Measurements from ENCODE around the gene MYRF.

DNA sequence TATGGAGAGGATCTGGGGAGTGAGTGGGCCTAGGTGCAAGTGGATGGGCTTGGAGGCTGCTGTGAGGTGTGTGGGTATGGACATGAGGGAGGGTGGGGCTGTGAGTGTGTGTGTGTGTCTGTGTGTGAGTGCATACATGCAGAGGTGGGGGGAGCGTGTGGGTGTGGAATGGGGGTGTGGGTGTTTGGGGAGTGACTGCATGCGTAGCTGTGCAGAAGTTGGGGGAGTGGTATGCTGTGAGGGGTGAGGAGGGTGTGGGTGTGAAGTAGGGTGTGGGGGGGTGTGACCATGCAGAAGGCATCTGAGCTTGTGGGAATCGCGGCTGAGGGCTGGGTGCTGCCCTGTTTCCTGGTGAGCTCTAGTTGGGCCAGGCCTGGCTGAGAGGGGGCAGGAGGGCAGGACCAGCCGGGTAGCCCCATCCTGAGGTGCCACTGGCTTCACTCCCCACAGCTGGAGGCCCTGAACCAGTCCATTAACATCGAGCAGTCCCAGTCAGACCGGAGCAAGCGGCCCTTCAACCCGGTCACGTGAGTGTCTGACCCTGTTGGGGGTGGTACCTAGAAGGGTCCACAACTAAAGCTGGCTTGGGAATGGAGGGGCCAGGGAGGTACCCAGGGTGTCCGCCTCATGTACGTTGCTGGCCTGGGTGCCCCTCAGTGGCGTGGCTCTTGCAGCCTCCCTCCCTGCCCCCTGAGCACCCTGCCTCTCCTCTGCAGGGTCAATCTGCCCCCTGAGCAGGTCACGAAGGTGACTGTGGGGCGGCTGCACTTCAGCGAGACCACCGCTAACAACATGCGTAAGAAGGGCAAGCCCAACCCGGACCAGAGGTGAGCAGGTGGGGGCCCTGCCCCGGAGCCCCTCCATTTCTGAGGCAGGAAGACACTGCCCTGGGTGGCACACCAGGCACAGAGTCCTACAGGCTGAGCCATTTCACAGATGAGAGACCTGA, 23.4 kb downstream of the MYRF start:
- TF ChIP-seq NFRKB (IDR thresholded peaks at IDR 0.05; ENCODE audit: low read depth) (no peak), EHMT2 (IDR thresholded peaks at IDR 0.05) (no peak), SREBF2 (CRISPR knock-in tag; IDR thresholded peaks at IDR 0.05) (no peak), HDAC2 (IDR thresholded peaks at IDR 0.05) (no peak), HDAC8 (tag; IDR thresholded peaks at IDR 0.05) (no peak), TAF1 (IDR thresholded peaks at IDR 0.05; ENCODE audit: control insufficient read depth, extremely low read depth, insufficient read depth, low read length, severe bottlenecking) (no peak), ZNF507 (tag; conservative IDR thresholded peaks at IDR 0.05) (no peak), CBX8 (IDR thresholded peaks at IDR 0.05; ENCODE audit: borderline replicate concordance, extremely low read depth, low read depth, low read length, poor library complexity, severe bottlenecking) (no peak), ZNF274 (IDR thresholded peaks at IDR 0.05; ENCODE audit: borderline replicate concordance, low read depth, low read length) (no peak), SP2 (IDR thresholded peaks at IDR 0.05; ENCODE audit: extremely low read depth, low read depth, low read length, poor library complexity, severe bottlenecking) (no peak), POLR2AphosphoS5 (IDR thresholded peaks at IDR 0.05; ENCODE audit: control insufficient read depth, insufficient read depth, low read depth, low read length) (no peak)
- TF ChIP-seq, protein P1, sequence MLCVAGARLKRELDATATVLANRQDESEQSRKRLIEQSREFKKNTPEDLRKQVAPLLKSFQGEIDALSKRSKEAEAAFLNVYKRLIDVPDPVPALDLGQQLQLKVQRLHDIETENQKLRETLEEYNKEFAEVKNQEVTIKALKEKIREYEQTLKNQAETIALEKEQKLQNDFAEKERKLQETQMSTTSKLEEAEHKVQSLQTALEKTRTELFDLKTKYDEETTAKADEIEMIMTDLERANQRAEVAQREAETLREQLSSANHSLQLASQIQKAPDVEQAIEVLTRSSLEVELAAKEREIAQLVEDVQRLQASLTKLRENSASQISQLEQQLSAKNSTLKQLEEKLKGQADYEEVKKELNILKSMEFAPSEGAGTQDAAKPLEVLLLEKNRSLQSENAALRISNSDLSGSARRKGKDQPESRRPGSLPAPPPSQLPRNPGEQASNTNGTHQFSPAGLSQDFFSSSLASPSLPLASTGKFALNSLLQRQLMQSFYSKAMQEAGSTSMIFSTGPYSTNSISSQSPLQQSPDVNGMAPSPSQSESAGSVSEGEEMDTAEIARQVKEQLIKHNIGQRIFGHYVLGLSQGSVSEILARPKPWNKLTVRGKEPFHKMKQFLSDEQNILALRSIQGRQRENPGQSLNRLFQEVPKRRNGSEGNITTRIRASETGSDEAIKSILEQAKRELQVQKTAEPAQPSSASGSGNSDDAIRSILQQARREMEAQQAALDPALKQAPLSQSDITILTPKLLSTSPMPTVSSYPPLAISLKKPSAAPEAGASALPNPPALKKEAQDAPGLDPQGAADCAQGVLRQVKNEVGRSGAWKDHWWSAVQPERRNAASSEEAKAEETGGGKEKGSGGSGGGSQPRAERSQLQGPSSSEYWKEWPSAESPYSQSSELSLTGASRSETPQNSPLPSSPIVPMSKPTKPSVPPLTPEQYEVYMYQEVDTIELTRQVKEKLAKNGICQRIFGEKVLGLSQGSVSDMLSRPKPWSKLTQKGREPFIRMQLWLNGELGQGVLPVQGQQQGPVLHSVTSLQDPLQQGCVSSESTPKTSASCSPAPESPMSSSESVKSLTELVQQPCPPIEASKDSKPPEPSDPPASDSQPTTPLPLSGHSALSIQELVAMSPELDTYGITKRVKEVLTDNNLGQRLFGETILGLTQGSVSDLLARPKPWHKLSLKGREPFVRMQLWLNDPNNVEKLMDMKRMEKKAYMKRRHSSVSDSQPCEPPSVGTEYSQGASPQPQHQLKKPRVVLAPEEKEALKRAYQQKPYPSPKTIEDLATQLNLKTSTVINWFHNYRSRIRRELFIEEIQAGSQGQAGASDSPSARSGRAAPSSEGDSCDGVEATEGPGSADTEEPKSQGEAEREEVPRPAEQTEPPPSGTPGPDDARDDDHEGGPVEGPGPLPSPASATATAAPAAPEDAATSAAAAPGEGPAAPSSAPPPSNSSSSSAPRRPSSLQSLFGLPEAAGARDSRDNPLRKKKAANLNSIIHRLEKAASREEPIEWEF (CRISPR knock-in tag; IDR thresholded peaks at IDR 0.05) = no peak
- TF ChIP-seq, protein P2, sequence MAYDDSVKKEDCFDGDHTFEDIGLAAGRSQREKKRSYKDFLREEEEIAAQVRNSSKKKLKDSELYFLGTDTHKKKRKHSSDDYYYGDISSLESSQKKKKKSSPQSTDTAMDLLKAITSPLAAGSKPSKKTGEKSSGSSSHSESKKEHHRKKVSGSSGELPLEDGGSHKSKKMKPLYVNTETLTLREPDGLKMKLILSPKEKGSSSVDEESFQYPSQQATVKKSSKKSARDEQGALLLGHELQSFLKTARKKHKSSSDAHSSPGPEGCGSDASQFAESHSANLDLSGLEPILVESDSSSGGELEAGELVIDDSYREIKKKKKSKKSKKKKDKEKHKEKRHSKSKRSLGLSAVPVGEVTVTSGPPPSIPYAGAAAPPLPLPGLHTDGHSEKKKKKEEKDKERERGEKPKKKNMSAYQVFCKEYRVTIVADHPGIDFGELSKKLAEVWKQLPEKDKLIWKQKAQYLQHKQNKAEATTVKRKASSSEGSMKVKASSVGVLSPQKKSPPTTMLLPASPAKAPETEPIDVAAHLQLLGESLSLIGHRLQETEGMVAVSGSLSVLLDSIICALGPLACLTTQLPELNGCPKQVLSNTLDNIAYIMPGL (CRISPR knock-in tag; IDR thresholded peaks at IDR 0.05) = no peak
- TF ChIP-seq, protein P3, sequence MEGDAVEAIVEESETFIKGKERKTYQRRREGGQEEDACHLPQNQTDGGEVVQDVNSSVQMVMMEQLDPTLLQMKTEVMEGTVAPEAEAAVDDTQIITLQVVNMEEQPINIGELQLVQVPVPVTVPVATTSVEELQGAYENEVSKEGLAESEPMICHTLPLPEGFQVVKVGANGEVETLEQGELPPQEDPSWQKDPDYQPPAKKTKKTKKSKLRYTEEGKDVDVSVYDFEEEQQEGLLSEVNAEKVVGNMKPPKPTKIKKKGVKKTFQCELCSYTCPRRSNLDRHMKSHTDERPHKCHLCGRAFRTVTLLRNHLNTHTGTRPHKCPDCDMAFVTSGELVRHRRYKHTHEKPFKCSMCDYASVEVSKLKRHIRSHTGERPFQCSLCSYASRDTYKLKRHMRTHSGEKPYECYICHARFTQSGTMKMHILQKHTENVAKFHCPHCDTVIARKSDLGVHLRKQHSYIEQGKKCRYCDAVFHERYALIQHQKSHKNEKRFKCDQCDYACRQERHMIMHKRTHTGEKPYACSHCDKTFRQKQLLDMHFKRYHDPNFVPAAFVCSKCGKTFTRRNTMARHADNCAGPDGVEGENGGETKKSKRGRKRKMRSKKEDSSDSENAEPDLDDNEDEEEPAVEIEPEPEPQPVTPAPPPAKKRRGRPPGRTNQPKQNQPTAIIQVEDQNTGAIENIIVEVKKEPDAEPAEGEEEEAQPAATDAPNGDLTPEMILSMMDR (IDR thresholded peaks at IDR 0.05 in 2 of 3, conservative IDR thresholded peaks at IDR 0.05 in 1 of 3; ENCODE audit: insufficient read depth in 2 of 3, low read depth in 1 of 3, low read length in 3 of 3) = no peak

Measured in K562 (cell line).